ENCODE results near the gene DHH. TPM values are rescaled to one million over a fixed set of nuclear protein-coding genes. Genes with fewer than 3 reads are reported as not detected.

DHH gene
- total RNA-seq, 1 experiment from 2014 or later: 0.15 TPM

- no peaks in the 10 kb centered on the region for H3K27me3 Mint-ChIP-seq (ENCODE audit: low read depth)
- TF ChIP-seq PRRX2 (CRISPR knock-in tag; IDR thresholded peaks at IDR 0.05): no peak
- no peak for TF ChIP-seq IRF2 (CRISPR knock-in tag; IDR thresholded peaks at IDR 0.05; ENCODE audit: borderline replicate concordance, low read depth)
- TF ChIP-seq GTF2I (CRISPR knock-in tag; conservative IDR thresholded peaks at IDR 0.05): no peak
- TF ChIP-seq OVOL2 (CRISPR knock-in tag; IDR thresholded peaks at IDR 0.05; ENCODE audit: borderline replicate concordance): no peak
- TF ChIP-seq ESRRA (CRISPR knock-in tag; IDR thresholded peaks at IDR 0.05; ENCODE audit: borderline replicate concordance): no peak
- no peak for TF ChIP-seq ZBTB21 (CRISPR knock-in tag; IDR thresholded peaks at IDR 0.05; ENCODE audit: borderline replicate concordance)
- no peak for TF ChIP-seq ZMAT4 (CRISPR knock-in tag; IDR thresholded peaks at IDR 0.05)
- no peak for TF ChIP-seq MYBL2 (CRISPR knock-in tag; IDR thresholded peaks at IDR 0.05)
- no peak for TF ChIP-seq ARID4B (CRISPR knock-in tag; IDR thresholded peaks at IDR 0.05; ENCODE audit: borderline replicate concordance)
- no peak for TF ChIP-seq MXD4 (CRISPR knock-in tag; IDR thresholded peaks at IDR 0.05; ENCODE audit: borderline replicate concordance)
- TF ChIP-seq, protein P1, sequence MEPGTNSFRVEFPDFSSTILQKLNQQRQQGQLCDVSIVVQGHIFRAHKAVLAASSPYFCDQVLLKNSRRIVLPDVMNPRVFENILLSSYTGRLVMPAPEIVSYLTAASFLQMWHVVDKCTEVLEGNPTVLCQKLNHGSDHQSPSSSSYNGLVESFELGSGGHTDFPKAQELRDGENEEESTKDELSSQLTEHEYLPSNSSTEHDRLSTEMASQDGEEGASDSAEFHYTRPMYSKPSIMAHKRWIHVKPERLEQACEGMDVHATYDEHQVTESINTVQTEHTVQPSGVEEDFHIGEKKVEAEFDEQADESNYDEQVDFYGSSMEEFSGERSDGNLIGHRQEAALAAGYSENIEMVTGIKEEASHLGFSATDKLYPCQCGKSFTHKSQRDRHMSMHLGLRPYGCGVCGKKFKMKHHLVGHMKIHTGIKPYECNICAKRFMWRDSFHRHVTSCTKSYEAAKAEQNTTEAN (CRISPR knock-in tag; IDR thresholded peaks at IDR 0.05): no peak
- no peak for TF ChIP-seq SOX15 (CRISPR knock-in tag; IDR thresholded peaks at IDR 0.05)
- TF ChIP-seq, protein P2, sequence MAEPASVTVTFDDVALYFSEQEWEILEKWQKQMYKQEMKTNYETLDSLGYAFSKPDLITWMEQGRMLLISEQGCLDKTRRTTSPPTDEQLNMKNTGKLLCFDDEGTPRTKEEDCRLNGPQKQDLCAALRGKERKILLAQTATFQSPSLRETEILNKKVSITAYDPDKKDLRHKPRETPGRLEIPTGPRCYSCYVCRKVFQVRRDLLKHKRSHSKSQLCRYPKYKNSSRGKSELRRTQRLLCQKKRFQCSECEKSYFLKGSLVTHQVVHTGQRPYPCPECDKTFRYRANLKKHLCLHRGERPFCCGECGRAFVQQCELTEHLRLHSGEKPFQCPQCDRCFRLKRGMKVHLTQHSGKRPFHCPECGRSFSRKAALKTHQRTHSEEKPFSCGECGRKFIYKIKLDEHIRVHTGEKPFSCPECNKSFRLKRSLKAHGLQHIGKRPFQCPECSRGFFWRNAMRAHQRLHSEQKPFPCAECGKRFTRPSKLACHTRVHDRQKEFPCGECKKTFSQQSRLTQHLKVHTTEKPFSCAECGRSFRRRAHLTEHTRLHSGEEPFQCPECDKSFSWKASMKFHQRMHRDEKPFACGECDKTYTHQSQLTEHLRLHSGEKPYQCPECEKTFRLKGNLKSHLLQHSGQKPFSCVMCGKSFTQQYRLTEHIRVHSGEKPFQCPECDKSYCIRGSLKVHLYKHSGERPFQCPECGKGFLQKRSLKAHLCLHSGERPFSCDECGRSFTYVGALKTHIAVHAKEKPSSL (CRISPR knock-in tag; conservative IDR thresholded peaks at IDR 0.05): no peak
- no peak for TF ChIP-seq ZNF671 (CRISPR knock-in tag; IDR thresholded peaks at IDR 0.05)
- TF ChIP-seq, protein P3, sequence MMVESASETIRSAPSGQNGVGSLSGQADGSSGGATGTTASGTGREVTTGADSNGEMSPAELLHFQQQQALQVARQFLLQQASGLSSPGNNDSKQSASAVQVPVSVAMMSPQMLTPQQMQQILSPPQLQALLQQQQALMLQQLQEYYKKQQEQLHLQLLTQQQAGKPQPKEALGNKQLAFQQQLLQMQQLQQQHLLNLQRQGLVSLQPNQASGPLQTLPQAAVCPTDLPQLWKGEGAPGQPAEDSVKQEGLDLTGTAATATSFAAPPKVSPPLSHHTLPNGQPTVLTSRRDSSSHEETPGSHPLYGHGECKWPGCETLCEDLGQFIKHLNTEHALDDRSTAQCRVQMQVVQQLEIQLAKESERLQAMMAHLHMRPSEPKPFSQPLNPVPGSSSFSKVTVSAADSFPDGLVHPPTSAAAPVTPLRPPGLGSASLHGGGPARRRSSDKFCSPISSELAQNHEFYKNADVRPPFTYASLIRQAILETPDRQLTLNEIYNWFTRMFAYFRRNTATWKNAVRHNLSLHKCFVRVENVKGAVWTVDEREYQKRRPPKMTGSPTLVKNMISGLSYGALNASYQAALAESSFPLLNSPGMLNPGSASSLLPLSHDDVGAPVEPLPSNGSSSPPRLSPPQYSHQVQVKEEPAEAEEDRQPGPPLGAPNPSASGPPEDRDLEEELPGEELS (CRISPR knock-in tag; IDR thresholded peaks at IDR 0.05): no peak
- no peak for ATAC-seq
- H3K27ac Mint-ChIP-seq: no peak overlapping the region
- no peaks in the 10 kb centered on the region for H3K9me3 Mint-ChIP-seq
- H3K4me1 Mint-ChIP-seq: peaks cover 37% of the 10 kb centered on the region
- DNase-seq (ENCODE audit: low spot score): no peak
- ChIA-PET POLR2A (no interaction called here), CTCF (interaction anchor here (1.0 to 3.2 kb wide), 7 partner anchors 9 to 202 kb away, joined by 3 to 23 read pairs (median 5); partner anchors contain the start of gene RHEBL1)
- H3K36me3 Mint-ChIP-seq: peaks cover 54% of the 10 kb centered on the region
- no peak overlapping the region for H3K4me3 Mint-ChIP-seq
Measured at GRCh38 chr12:49055092-49055491, 39.5 kb downstream of the DHH start.

DNA sequence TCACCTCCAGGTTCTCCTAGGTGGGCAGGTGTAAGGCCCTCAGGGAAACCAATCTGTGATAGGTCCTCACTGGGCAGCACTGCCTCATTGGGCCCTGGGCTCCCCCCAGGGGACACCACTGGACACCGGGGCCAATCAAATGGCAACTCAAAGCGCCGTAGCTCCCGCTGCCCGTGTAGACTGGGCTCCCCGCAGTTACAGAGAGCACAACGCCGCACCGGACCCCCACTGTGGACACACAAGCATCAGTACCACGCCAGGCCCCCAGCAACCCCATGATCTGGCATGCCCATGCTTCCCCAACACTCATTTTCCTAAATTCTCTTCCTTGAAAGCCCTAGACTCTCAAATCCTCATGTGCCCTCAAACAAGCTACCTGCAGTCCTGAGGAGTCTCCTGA is 40.1 kb downstream of the DHH start:
- Mint-ChIP-seq H3K27ac (no peak overlapping the region), H3K4me3 (no peak overlapping the region), H3K4me1 (peaks cover 37% of the 10 kb centered on the region), H3K27me3 (ENCODE audit: low read depth) (no peaks in the 10 kb centered on the region), H3K9me3 (no peaks in the 10 kb centered on the region), H3K36me3 (peaks cover 58% of the 10 kb centered on the region)
- ChIA-PET CTCF (no interaction called here), POLR2A (interaction anchor here (0.7 to 1.4 kb wide), 2 partner anchors 11 to 76 kb away, joined by 3 read pairs; partner anchors contain the start of gene TUBA1B)
- ATAC-seq (no peak), DNase-seq (ENCODE audit: low spot score) (no peak)
- TF ChIP-seq ARID4B (CRISPR knock-in tag; IDR thresholded peaks at IDR 0.05; ENCODE audit: borderline replicate concordance) (no peak), ZNF671 (CRISPR knock-in tag; IDR thresholded peaks at IDR 0.05) (no peak)
- TF ChIP-seq, protein P4, sequence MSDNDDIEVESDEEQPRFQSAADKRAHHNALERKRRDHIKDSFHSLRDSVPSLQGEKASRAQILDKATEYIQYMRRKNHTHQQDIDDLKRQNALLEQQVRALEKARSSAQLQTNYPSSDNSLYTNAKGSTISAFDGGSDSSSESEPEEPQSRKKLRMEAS (CRISPR knock-in tag; IDR thresholded peaks at IDR 0.05): no peak
- TF ChIP-seq, protein P5, sequence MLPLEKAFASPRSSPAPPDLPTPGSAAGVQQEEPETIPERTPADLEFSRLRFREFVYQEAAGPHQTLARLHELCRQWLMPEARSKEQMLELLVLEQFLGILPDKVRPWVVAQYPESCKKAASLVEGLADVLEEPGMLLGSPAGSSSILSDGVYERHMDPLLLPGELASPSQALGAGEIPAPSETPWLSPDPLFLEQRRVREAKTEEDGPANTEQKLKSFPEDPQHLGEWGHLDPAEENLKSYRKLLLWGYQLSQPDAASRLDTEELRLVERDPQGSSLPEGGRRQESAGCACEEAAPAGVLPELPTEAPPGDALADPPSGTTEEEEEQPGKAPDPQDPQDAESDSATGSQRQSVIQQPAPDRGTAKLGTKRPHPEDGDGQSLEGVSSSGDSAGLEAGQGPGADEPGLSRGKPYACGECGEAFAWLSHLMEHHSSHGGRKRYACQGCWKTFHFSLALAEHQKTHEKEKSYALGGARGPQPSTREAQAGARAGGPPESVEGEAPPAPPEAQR (CRISPR knock-in tag; IDR thresholded peaks at IDR 0.05): no peak
